HepG2 (cell line): Measurements from ENCODE around the gene FRMD5. TPM values are rescaled to one million over a fixed set of nuclear protein-coding genes. Genes with fewer than 3 reads are reported as not detected.

Source experiments
- EZH2 ChIP-seq: conservative IDR thresholded peaks from 2 replicates; pipeline ENCODE4 v1.6.1; 2012; ENCODE audit warnings: mild to moderate bottlenecking, low read depth, low read length, moderate library complexity
- GABPB1 ChIP-seq: IDR thresholded peaks from 2 replicates; pipeline ENCODE4 v1.6.1; 2016; ENCODE audit warnings: mild to moderate bottlenecking, missing genetic modification reagents, moderate library complexity, missing compliant biosample characterization
- MAX ChIP-seq: IDR thresholded peaks from 2 replicates; pipeline ENCODE4 v1.6.1; 2012; ENCODE audit warnings: inconsistent platforms
- MAZ ChIP-seq, 2 experiments: sonication (generic) in 1 of 2; formaldehyde crosslinking in 1 of 2; IDR thresholded peaks; 2 replicates each; pipeline versions ENCODE4 v1.5.0 to v1.6.1; 2012 to 2020; ENCODE audit warnings: low read depth in 2 of 2, mild to moderate bottlenecking in 2 of 2, borderline replicate concordance in 1 of 2, improper control_type of control experiment in 1 of 2, low read length in 1 of 2, missing genetic modification reagents in 1 of 2, moderate library complexity in 1 of 2
- MTF2 ChIP-seq: sonication (generic); formaldehyde crosslinking; IDR thresholded peaks from 2 replicates; pipeline ENCODE4 v1.5.0; 2020; ENCODE audit warnings: missing genetic modification reagents, borderline replicate concordance
- MYNN ChIP-seq: sonication (generic); formaldehyde crosslinking; IDR thresholded peaks from 2 replicates; pipeline ENCODE4 v1.4.0; 2020; ENCODE audit warnings: mild to moderate bottlenecking, low read depth, missing genetic modification reagents
- NCOA2 ChIP-seq: sonication (generic); formaldehyde crosslinking; IDR thresholded peaks from 2 replicates; pipeline ENCODE4 v1.8.0; 2022; ENCODE audit warnings: inconsistent platforms
- NRL ChIP-seq: sonication (generic); formaldehyde crosslinking; IDR thresholded peaks from 2 replicates; pipeline ENCODE4 v1.5.0; 2020; ENCODE audit warnings: missing genetic modification reagents, mild to moderate bottlenecking, moderate library complexity, borderline replicate concordance
- POLR2A ChIP-seq, 2 experiments: IDR thresholded peaks; 2 replicates each; pipeline ENCODE4 v1.6.1; 2011; ENCODE audit warnings: low read depth in 2 of 2, low read length in 2 of 2, mild to moderate bottlenecking in 1 of 2, moderate library complexity in 1 of 2; ENCODE audit not compliant: insufficient read depth in 1 of 2
- RNF219 ChIP-seq: sonication (generic); formaldehyde crosslinking; IDR thresholded peaks from 2 replicates; pipeline ENCODE4 v1.5.0; 2020; ENCODE audit warnings: mild to moderate bottlenecking, missing genetic modification reagents
- SALL2 ChIP-seq: sonication (generic); formaldehyde crosslinking; IDR thresholded peaks from 2 replicates; pipeline ENCODE4 v1.8.1; 2023; ENCODE audit warnings: mild to moderate bottlenecking, missing genetic modification reagents, inconsistent platforms
- TCF7 ChIP-seq: sonication (generic); IDR thresholded peaks from 2 replicates; pipeline ENCODE4 v1.6.1; 2016; ENCODE audit warnings: antibody characterized with exemption, low read depth
- TOE1 ChIP-seq: sonication (generic); formaldehyde crosslinking; IDR thresholded peaks from 2 replicates; pipeline ENCODE4 v1.4.0; 2020; ENCODE audit warnings: mild to moderate bottlenecking, missing genetic modification reagents
- ZBTB43 ChIP-seq: sonication (generic); formaldehyde crosslinking; conservative IDR thresholded peaks from 2 replicates; pipeline ENCODE4 v1.4.0; 2020; ENCODE audit warnings: missing genetic modification reagents
- ZHX1 ChIP-seq: sonication (generic); formaldehyde crosslinking; IDR thresholded peaks from 2 replicates; pipeline ENCODE4 v1.8.1; 2022; ENCODE audit warnings: low read depth, mild to moderate bottlenecking, missing genetic modification reagents
- ZNF230 ChIP-seq: sonication (generic); formaldehyde crosslinking; IDR thresholded peaks from 2 replicates; pipeline ENCODE4 v1.4.0; 2020; ENCODE audit warnings: mild to moderate bottlenecking, missing genetic modification reagents
- ZNF292 ChIP-seq: sonication (generic); formaldehyde crosslinking; IDR thresholded peaks from 2 replicates; pipeline ENCODE4 v1.8.1; 2022; ENCODE audit warnings: mild to moderate bottlenecking, low read depth, missing genetic modification reagents, borderline replicate concordance
- ZNF33A ChIP-seq: sonication (generic); formaldehyde crosslinking; IDR thresholded peaks from 2 replicates; pipeline ENCODE4 v1.5.1; 2020; ENCODE audit warnings: missing genetic modification reagents, mild to moderate bottlenecking, moderate library complexity, borderline replicate concordance
- ZNF550 ChIP-seq: sonication (generic); formaldehyde crosslinking; IDR thresholded peaks from 2 replicates; pipeline ENCODE4 v1.4.0; 2020; ENCODE audit warnings: mild to moderate bottlenecking, missing genetic modification reagents, borderline replicate concordance
- ZNF570 ChIP-seq: sonication (generic); formaldehyde crosslinking; IDR thresholded peaks from 2 replicates; pipeline ENCODE4 v1.4.0; 2020; ENCODE audit warnings: mild to moderate bottlenecking, missing genetic modification reagents, borderline replicate concordance
- ZNF776 ChIP-seq: sonication (generic); formaldehyde crosslinking; IDR thresholded peaks from 2 replicates; pipeline ENCODE4 v1.4.0; 2020; ENCODE audit warnings: mild to moderate bottlenecking, missing genetic modification reagents
- ZNF780A ChIP-seq: sonication (generic); formaldehyde crosslinking; IDR thresholded peaks from 2 replicates; pipeline ENCODE4 v1.8.0; 2022; ENCODE audit warnings: mild to moderate bottlenecking, missing genetic modification reagents, moderate library complexity
- polyA plus RNA-seq, 8 experiments: library from polyadenylated mRNA; depleted of rRNA in 3 of 8; stranded (reverse) in 7 of 8; unstranded in 1 of 8; fragments of >200 nt; fragmentation: Illumina TruSeq in 4 of 8; extraction: Trizol in 4 of 8; gene quantifications; 2 replicates each; pipeline versions ENCODE4 v1.2.1 to v1.2.3, GENCODE V29; 2011 to 2016; ENCODE audit warnings: low read depth in 4 of 8, missing spikeins in 1 of 8, mixed read lengths in 1 of 8; ENCODE audit not compliant: insufficient read depth in 1 of 8
- total RNA-seq, 5 experiments: library from RNA; depleted of rRNA; stranded (reverse); fragments of >200 nt; fragmentation: Illumina TruSeq; extraction: Trizol; gene quantifications; 2 replicates each; pipeline ENCODE4 v1.2.3, GENCODE V29; 2016; ENCODE audit warnings: low read depth in 1 of 5

The FRMD5 gene
- total and polyA plus RNA-seq, 2 of the 13 experiments (the other 11 are each of a cell fraction or from before 2014, with no cell fraction given): 0.93 to 1.5 TPM

- TF ChIP-seq TCF7 (no peak), SALL2 (CRISPR knock-in tag) (peak; percentile 74; the same call in 1 of the 2 replicates), NCOA2 (CRISPR knock-in tag) (peak; percentile 64), ZNF230 (CRISPR knock-in tag) (peak; percentile 45), MAX (peak; percentile 96), EZH2 (no peak), ZNF780A (CRISPR knock-in tag) (no peak; the same call in 1 of the 2 replicates), ZHX1 (CRISPR knock-in tag) (0 out of 2 replicates have a peak, but pooled peaks have one; percentile 50), MTF2 (CRISPR knock-in tag) (no peak), ZNF33A (CRISPR knock-in tag) (no peak), NRL (CRISPR knock-in tag) (peak; percentile 77; the same call in 1 of the 2 replicates), MYNN (CRISPR knock-in tag) (no peak), ZNF776 (CRISPR knock-in tag) (no peak), GABPB1 (CRISPR knock-in tag) (peak; percentile 95), MAZ (IDR thresholded peaks at IDR 0.05; ENCODE audit: borderline replicate concordance, low read depth, low read length) (no peak), MAZ (CRISPR knock-in tag; IDR thresholded peaks at IDR 0.05; ENCODE audit: low read depth) (no peak), POLR2A (IDR thresholded peaks at IDR 0.05; ENCODE audit: insufficient read depth in 1 of 2, low read depth in 2 of 2, low read length in 2 of 2) (peak; percentile 93 to 94), TOE1 (CRISPR knock-in tag) (no peak), ZNF292 (CRISPR knock-in tag) (0 out of 2 replicates have a peak, but pooled peaks have one; percentile 48), RNF219 (no peak), ZBTB43 (CRISPR knock-in tag) (peak; percentile 61; the same call in 1 of the 2 replicates), ZNF570 (CRISPR knock-in tag) (no peak), ZNF550 (no peak)
Measured at GRCh38 chr15:43824302-43825246, 370.5 kb downstream of the FRMD5 start, which contains the start of gene MFAP1 (continued).
